ENCODE measurements around the gene HHAT. TPM values are rescaled to one million over a fixed set of nuclear protein-coding genes. Genes with fewer than 3 reads are reported as not detected.

HHAT gene
- total RNA-seq, 1 donor from 2014 or later = 2.3 TPM

GRCh38 chr1:210340311-210340710 is 11.6 kb downstream of the HHAT start:
- H3K36me3 Mint-ChIP-seq (ENCODE audit: unreplicated experiment) = no peaks in the 10 kb centered on the region
- H3K9me3 Mint-ChIP-seq (ENCODE audit: unreplicated experiment) = no peaks in the 10 kb centered on the region

GRCh38 chr1:210340841-210341240 is 12.1 kb downstream of the HHAT start:
- H3K27me3 Mint-ChIP-seq (ENCODE audit: unreplicated experiment) = peaks cover 2% of the 10 kb centered on the region
- H3K4me3 Mint-ChIP-seq (ENCODE audit: unreplicated experiment) = no peak overlapping the region
- no peak for TF ChIP-seq CTCF (IDR thresholded peaks at IDR 0.05; ENCODE audit: partially characterized antibody, unreplicated experiment)
- H3K27ac Mint-ChIP-seq (ENCODE audit: unreplicated experiment) = no peak overlapping the region
- H3K9me3 Mint-ChIP-seq (ENCODE audit: unreplicated experiment) = no peaks in the 10 kb centered on the region
- no peaks in the 10 kb centered on the region for H3K4me1 Mint-ChIP-seq (ENCODE audit: low read depth, unreplicated experiment)
- no peaks in the 10 kb centered on the region for H3K36me3 Mint-ChIP-seq (ENCODE audit: unreplicated experiment)
- DNase-seq = no peak

More at GRCh38 chr1:210340311-210340710, 11.6 kb downstream of the HHAT start:
- Mint-ChIP-seq H3K27me3 (ENCODE audit: unreplicated experiment) (peaks cover 2% of the 10 kb centered on the region), H3K4me1 (ENCODE audit: low read depth, unreplicated experiment) (no peaks in the 10 kb centered on the region), H3K4me3 (ENCODE audit: unreplicated experiment) (no peak overlapping the region), H3K27ac (ENCODE audit: unreplicated experiment) (no peak overlapping the region)
- TF ChIP-seq CTCF (IDR thresholded peaks at IDR 0.05; ENCODE audit: partially characterized antibody, unreplicated experiment) = no peak
- no peak for DNase-seq

DNA sequence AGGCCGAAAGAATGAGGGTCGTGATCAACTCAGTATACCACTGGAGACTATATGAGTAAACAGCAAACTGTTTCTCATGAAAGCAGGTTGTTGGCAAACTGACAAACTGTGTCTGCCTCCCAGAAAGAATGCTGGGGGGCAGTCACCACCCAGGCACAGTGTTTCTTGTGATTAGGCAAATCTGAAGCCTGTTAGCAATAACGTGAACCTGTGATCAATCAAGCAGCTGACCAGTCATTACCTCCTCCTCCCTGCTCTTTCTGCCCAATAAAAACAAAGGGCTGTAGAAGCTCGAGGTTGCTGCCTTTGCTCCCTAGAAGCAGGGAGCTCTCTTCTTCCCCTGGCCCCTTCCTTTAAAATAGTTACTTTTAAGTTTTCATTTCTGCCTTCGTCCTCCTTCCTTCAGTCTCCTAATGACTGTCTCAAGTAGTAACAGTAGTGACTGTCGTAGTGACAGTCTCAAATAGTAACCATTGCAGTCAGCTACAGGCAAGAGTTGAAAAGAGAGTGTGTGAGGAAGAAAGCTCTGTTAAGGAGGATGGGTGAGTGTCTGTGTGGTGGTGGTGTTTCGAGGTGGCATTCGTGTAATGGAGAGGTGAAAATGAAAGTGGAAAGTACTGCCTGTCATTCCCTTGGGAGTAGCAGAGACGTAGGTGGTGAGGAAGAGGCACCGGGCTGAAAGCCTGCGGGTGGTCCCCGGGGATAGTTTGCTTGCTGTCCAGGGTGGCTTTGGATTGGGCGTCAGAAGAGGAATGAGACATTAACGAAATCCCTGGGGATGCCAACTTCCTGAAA is 14.5 kb downstream of the HHAT start:
- TF ChIP-seq CTCF (IDR thresholded peaks at IDR 0.05; ENCODE audit: partially characterized antibody, unreplicated experiment) = no peak
- no peaks in the 10 kb centered on the region for H3K9me3 Mint-ChIP-seq (ENCODE audit: unreplicated experiment)
- no peaks in the 10 kb centered on the region for H3K36me3 Mint-ChIP-seq (ENCODE audit: unreplicated experiment)

DNA sequence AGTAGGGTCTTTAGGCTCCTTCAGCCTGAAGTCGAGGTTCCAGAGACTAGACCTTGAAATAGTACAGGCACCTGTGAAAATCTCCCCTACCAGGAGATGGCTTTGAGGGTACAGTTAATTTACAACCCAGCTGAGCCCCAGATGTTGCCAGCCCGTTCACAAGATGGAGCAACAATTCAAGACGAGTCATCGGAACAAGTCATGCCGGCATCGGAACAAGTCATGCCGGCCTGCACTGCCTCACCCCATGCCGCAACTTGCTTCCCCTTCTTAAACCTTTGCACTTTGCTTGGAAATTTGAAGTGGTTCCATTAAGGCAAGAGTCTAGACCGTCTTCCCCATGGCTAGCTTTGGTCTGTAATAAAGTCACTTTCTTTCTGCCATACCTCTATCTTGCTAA is 16.0 kb downstream of the HHAT start:
- Mint-ChIP-seq H3K9me3 (ENCODE audit: unreplicated experiment) (no peaks in the 10 kb centered on the region), H3K4me1 (ENCODE audit: low read depth, unreplicated experiment) (no peaks in the 10 kb centered on the region), H3K27me3 (ENCODE audit: unreplicated experiment) (no peaks in the 10 kb centered on the region), H3K4me3 (ENCODE audit: unreplicated experiment) (no peak overlapping the region), H3K36me3 (ENCODE audit: unreplicated experiment) (no peaks in the 10 kb centered on the region), H3K27ac (ENCODE audit: unreplicated experiment) (no peak overlapping the region)
- DNase-seq = no peak
- TF ChIP-seq CTCF (IDR thresholded peaks at IDR 0.05; ENCODE audit: partially characterized antibody, unreplicated experiment) = no peak

More for the DNA sequence above, 14.5 kb downstream of the HHAT start:
- H3K27ac Mint-ChIP-seq (ENCODE audit: unreplicated experiment) = no peak overlapping the region
- H3K4me3 Mint-ChIP-seq (ENCODE audit: unreplicated experiment) = no peak overlapping the region
- H3K4me1 Mint-ChIP-seq (ENCODE audit: low read depth, unreplicated experiment) = no peaks in the 10 kb centered on the region
- DNase-seq = no peak
- no peaks in the 10 kb centered on the region for H3K27me3 Mint-ChIP-seq (ENCODE audit: unreplicated experiment)

GRCh38 chr1:210347112-210347511 is 18.4 kb downstream of the HHAT start:
- H3K27ac Mint-ChIP-seq (ENCODE audit: unreplicated experiment) = no peak overlapping the region
- no peaks in the 10 kb centered on the region for H3K36me3 Mint-ChIP-seq (ENCODE audit: unreplicated experiment)
- H3K27me3 Mint-ChIP-seq (ENCODE audit: unreplicated experiment) = peaks cover 3% of the 10 kb centered on the region
- H3K9me3 Mint-ChIP-seq (ENCODE audit: unreplicated experiment) = no peaks in the 10 kb centered on the region
- DNase-seq = no peak
- H3K4me1 Mint-ChIP-seq (ENCODE audit: low read depth, unreplicated experiment) = no peaks in the 10 kb centered on the region
- H3K4me3 Mint-ChIP-seq (ENCODE audit: unreplicated experiment) = no peak overlapping the region
- no peak for TF ChIP-seq CTCF (IDR thresholded peaks at IDR 0.05; ENCODE audit: partially characterized antibody, unreplicated experiment)
